GM21825 (cell line): ENCODE data around the gene PGBD5.

Experiments used
- ATAC-seq: cut with Tn5 transposase; IDR thresholded peaks from one replicate; pipeline ENCODE4 v1.9.1; 2021; ENCODE audit warnings: mild to moderate bottlenecking, moderate library complexity; ENCODE audit not compliant: unreplicated experiment

PGBD5 gene

DNA sequence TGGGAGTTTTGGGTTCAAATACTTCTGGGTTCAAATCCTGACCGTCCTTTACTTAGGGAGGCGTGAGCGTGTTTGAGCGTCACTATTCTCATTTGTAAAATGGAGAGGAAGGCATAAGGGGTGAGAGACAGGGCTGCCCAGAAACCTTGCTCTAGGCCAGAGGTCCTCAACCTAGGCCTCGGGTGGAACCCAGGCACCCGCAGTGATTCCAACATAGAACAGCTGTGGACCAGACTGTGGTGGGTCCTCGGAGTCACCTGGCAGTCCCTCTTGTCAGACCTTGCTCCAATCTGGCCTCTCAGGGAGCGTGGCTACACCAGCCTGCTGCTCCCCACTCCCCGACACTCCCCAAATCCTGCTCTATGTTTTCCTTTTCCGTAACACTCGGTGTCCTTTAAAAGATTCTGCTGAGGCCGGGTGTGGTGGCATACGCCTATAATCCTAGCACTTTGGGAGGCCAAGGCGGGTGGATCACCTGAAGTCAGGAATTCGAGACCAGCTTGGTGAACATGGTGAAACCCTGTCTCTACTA is 116.4 kb downstream of the PGBD5 start:
- ATAC-seq: no peak

DNA sequence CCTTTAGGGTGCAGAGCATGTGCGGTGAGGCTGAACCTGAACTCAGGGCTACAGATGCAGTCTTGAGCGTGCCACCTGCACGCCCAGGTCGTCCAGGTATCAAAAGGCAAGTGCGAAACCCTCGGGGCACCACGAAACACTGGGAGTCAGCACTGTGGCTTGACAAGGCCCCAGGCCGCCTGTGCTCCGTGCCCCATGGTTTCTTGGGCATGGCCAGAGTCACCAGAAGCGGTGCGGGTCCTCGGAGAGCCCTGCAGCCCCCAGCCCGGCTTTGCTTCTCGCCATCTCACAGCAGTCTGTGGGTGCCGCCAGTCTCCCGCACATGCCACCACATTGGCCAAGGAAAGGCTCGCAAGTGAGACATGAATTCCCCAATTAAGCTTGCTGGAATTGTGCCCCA is 117.3 kb downstream of the PGBD5 start:
- no peak for ATAC-seq

DNA sequence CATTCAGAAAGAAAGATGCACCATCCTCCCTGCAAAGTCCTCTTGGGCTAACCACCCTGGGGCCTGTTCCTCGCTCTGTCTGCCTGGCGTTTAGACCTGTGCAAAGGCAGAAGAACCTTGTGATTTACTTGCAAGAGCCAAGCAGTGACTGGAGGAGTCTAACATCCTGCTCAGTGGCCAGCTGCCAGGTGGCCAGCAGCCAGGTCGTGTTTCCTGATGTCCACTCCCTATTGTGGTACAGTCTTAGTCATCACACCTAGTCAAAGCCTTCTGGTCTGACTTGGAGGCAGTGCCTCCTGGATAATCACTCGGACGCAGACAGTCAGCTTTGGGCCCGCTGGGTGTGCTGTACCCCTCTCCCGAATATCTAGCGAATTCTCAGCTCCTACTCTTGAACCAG is 118.1 kb downstream of the PGBD5 start:
- ATAC-seq: no peak

DNA sequence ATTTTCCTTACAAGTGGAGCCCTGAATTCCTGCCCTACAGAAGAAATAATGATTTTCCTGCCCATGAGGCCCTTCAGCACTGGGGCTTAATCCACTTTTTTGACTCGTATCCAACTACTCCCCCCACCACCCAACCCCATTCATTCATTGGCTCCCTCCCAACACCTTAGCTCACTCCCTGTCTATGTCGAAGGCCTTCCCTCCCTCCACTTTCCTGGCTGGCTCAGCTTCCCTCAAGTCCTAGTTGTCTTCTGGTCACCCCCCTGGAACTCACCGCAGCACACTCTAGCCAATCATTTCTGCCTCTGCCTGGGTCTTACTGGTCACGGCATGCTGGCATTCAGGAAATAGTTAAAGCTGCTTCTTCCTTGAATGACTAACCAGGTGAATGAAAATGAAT is 118.9 kb downstream of the PGBD5 start:
- no peak for ATAC-seq

DNA sequence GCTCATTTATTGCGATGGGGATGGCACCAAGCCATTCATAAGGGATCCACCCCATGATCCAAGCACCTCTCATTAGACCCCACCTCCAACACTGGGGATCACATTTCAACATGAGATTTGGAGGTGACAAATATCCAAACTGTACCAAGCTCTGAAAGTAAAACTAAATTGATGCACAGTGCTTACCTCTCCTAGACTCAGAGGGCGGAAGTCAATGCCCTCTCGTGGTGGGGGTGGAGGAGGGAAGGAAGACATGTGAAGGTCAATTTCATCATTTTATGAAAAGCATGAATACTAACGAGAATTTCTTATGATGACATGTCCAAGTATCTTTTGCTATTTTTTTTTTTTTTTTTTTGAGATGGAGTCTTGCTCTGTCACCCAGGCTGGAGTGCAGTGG is 120.0 kb downstream of the PGBD5 start:
- ATAC-seq: peak; percentile 69

DNA sequence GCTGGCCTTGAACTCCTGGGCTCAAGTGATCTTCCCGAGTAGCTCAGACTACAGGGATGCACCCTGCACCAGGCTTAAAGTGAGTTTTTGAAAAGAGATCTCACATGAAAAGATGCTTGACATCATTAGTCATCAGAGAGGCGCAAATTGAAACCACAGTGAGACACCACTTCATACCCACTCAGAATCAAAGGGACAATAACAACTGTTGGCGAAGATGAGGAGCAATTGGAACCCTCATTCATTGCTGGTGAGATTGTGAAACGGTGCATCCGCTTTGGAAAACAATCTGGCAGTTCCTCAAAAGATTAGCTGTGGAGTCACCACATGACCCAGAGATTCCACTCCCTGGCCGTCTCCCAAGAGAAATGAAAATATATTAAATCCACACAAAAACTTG is 122.3 kb downstream of the PGBD5 start:
- no peak for ATAC-seq

DNA sequence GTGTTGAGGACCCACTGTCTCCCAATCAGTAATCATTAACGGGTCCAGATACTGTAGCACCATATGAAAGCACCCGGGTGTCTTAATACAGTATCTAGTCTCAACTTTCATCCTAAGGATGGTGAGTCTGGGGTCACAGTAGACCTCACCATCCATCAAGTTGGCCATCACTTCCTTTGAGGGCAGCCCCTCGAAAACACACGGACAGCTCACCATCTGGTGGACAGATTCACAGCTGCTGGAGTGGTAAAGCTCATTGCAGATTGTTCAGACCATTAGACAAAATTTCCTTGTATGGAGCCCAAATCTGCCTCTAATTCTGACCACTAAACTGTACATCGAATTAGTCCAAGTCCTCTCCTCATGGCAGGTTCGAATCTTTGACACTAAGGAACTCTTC is 123.1 kb downstream of the PGBD5 start:
- no peak for ATAC-seq

DNA sequence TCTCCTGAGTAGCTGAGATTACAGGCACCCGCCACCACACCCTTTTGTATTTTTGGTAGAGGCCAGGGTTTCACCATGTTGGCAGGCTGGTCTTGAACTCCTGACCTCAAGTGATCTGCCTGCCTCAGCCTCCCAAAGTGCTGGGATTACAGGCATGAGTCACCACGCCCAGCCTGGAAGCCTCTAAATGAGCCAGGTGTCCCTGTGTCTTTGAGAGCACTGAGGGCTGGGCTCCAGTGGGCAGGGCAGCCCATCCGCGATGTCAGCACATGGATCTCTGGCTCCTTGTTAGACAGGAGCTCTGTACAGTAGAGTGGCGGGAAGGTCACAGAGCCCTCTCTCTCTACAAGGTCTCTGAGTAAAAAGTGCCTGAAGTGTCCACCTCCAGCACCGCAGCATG is 124.3 kb downstream of the PGBD5 start:
- ATAC-seq: no peak

DNA sequence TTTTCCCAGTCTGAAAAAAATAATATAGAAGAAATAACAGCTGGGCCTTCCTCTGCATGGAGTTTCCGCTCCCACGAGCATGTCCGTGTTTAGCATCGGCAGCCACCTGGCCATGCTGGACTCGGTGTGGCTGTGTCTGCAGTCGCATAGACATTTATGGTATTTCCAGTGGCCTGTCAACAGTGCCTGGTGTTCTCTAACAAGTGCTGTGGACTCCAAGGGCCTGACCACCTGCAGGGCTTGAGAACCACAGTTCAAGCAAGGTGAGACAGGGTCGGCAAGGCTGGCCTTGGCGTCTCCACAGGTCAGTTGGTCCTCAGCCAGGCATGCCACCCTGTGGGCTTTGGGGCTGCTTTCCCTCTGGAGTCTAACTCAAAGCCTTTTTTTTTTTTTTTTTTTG is 124.8 kb downstream of the PGBD5 start:
- no peak for ATAC-seq

DNA sequence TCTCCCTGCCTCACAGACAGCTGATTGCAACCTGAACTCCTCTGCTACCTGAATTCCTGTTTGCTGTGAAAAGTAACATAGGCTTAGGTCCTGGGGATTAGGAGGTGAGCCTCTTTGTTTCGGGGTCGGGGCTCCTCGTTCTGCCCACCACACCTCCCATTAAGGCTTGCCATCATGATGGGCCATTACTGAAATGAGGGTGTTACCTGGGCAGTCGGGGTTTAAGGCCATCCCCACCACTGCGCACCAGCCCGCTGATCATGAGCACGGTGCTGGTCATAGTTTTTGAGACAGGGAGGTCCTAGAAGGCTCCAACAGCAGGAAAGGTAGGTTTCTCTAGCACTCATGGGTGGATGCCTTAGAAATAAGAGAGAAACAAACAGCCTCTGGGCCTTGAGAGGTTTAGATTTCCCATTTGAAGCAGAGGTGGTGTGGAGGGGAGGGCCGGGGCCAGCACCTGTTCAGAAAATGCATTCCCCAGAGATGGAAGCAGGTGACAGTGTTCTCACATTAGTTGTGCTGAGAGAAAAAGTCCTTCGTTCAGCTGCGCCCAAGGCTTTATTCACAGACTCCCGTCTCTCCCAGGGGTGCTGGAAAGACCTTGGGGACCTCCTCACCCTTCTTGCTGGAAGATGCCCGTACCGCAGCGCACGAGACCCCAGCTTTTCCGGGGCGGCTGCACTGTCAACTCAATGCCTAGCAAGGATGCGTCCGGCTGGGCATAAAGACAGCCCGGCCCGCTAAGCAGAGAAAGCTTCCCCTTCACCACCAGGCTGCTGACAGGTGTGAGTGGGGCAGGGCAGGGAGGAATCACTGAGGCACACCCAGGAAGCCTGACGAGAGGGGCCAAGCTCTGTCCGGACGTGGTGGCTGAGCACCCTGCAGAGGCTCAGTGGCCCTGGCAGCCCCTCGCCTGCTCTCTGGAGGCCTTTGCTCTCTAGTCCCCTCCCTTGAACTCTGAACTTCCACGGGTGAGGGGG is 125.5 kb downstream of the PGBD5 start:
- ATAC-seq: no peak

DNA sequence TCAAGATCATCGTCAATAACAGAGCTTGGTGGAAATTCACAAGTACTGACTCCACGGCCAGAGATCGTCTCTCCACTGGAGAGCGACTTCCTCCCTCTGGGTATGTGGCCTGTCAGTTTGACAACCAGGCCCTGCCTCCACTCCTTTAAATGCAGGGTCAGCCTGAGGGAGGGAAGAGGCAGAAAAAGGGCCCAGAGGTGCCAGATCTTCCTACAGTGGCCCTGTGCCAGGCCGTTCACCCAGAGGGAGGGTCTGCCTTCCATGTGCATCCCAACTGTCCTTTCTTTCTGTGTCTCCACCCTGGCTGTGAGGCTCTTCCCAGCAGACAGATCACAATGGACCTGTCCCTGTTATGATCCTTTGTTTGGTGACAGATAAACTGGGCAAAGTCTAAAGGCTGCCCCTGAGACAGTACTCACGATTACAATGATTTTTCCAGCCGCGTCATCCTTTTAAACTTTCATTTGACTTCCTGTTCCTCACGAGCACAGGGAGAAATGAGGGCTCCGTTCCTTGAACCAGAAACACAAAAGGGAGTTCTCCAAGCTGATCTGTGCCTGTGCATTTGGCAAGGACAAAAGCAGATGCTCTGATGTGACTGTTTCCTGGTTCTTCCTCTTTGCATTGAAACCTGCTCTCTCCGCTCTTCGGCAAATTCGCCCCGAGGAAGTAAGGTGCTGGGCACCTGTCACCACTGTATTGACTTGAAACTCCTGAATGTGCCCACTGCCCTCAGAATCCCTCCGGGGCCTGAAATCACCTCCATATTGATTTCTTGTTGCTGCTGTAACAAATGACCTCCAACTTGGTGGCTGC is 126.7 kb downstream of the PGBD5 start:
- ATAC-seq: no peak

DNA sequence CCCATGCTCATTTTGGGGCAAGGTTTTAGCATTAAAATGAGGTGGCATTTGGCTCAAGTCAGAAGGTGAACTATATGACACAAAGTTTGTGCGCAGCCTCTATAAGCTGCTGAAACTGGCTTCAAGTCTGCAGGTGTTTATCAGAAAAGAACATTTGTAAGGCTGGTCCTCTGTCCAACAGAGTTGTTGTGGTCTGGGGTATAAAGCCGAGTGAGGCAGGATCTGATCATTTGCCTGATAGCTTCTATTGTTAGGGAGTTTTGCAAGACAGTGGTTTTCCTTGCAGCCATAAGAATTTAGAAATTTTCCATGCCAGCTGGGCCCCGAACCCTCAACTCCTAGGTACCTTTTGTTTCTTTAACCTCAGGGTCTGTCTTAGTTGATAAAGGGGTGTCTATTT is 130.8 kb downstream of the PGBD5 start:
- no peak for ATAC-seq

DNA sequence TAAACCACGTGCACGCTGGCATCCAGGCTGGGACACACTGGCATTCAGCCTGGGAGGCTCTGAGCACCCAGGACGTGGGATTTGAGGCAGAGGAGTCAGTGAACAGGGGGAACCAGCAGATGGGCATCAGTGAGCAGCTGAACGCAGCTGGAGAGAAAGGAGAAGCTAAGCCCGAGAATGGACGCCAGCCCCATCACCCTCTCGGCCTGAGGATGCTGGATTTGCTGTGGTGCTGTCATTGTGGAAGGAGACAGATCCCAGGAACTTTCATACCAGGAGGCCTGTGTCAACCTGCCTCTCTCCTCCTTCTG is 132.8 kb downstream of the PGBD5 start:
- no peak for ATAC-seq

DNA sequence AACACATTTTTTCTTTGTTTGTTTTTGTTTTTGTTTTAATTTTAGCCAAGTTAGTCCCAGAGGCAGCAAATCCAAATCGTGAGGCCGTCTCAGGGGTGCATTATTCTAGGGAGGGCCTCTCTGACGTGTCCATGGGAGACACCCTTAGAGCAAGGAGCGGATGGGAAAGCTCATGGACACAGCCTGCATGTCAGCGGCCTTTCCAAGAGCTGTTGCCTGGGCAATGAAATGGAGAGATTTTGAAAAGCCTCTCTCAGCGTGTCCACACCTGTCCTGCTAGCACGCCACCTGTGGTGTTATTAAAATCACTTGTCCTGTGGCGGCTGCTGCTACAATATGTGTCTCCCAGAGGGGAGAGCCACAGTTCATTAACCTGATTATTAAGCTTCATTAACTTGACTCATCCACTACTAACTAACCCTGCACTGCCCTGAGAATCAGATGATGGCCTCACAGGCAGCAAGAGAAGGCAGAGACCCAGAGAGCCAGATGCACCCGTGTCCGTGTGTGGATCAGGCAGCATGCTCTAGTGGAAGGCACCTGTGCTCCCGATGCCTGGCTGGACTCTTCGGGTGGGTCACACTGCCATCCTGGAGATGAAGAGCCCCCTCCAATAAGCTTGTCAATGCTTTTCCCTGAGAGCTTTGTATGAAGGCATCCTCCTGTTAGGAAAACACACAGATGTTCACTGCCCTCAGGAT is 133.3 kb downstream of the PGBD5 start:
- no peak for ATAC-seq

DNA sequence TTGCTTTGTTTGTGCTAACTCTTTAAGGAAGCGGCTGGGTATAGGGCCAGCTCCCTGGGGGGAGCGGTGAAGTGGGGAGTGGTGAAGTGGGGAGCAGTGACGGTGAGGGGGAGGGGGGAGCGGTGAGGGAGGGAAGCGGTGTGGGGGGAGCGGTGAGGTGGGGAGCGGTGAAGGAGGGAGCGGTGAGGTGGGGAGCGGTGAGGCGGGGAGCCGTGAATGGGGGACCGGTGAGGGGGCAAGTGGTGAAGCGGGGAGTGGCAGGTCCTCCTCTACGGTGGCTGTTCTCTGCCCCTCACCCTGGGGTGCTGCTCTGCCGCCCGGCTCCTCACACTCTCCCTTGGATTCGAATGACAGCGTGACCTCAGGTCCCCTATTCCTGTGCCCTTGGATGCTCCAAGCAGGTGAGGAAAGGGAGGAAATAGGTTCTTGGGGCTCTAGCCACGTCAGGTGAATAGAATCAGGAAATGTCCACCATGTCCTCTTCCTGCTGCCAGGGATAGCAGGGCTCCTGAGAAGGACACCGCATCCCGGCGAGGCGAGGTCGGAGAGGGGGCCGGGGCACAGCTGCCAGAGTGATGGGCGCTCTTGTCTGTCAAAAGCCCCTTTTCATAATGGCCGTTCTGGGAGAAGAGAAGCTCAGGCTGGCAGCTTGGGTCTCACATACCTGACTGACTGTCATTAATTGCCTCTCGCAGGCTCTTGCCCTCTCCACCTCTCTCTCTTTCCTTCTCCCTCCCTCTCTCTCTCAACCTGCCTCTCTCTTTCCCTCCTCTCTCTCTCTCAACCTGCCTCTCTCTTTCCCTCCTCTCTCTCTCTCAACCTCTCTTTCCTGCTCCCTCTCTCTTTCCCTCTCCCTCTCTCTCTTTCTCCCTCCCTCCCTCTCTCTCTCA is 134.2 kb downstream of the PGBD5 start:
- ATAC-seq: no peak

DNA sequence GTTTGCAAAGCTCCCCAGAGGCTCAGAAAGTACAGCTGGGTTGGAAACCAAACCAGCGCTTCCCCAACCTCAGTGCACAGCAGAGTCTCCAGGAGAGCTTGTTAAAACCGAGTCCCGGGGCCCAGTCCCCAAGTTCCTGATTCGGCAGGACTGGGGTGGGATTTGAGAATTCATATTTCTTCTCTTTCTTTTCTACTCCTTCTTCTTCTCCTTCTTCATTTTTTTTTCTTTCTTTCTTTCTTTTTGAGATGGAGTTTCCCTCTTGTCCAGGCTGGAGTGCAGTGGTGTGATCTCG is 136.8 kb downstream of the PGBD5 start:
- no peak for ATAC-seq

DNA sequence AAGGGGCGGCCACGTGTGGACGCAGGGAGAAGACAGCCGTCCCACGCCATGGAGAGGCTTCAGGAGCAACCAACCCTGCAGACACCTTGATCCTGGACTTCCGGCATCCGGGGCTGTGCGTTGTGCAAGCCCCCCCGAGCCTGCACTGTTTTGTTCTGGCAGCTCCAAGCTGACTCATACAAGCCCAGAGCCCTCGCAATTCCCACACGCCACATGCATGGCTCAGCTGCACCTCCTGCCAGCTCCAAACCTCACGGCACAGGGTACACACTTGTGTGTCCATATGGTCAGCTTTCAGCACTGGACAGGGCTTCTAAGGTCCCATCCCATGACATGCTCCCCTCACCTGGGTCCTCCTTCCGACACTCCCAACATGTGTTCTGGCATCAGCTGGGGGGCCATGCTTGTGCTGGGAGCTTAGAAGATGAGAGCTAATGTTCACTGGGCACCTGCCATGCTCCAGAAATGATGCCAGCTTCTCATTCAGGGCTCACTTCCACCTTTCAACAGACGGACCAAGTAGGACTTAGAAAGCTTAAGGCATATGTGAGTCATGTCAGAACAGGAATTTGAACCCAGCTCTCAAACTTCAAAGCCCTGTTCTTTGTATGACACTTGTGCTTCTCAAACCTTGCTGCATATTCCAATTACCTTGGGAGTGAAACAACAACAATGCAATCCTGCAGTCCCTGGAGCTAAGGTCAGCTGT is 137.3 kb downstream of the PGBD5 start:
- no peak for ATAC-seq

DNA sequence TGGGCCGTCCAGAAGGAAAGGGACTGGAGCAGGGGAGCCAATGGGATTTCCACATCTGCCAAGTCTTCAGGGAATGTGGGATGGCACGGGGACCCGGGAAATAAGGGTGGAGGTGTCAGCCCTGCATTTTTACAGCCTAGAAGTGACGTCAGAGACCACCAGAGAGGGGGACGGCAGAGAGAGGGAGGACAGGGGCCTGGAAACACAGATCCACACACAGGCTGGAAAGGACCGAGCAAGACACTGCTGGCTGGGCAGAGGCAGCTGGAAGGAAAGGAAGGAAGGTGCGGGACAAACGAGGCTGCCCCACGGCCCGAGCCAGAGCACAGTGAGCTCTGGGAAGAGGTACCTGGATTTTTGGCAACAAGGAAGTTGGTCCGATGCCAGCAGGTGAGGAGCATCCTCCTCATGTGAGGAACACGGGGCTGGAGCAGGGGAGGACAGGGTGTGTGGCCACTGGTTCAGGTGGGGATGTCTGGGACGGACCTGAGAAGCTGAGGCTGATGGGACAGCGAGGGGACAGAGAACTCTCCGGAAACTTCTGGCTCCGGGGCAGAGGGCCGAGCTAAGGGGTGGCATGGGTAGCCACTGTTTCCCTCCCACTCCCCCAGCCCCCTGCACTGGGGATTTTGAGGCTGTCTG is 138.3 kb downstream of the PGBD5 start:
- ATAC-seq: no peak

DNA sequence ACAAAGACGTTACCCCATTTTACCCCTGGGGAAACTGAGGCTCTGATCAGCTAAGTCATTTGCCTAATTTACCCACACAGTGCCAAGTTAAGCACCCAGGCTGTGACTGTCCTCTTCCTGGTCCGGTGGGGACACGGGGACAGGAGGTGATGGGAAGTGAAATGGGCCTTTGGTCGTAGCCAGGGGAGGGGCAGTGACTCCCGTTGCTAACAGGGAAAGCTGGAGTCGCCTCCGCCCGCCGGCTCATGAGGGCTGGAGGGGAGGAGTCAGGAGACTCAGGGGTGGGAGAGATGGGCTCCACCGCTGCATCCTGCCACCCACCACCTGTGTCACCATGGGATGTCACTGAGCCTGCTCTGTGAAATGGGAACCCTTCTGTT is 139.3 kb downstream of the PGBD5 start:
- no peak for ATAC-seq
